Uterus (tissue), 2 donors: ENCODE measurements around the gene EIF1AD.

Source experiments
- CTCF ChIP-seq, 4 experiments: fragments of 200-600 bp in 2 of 4; fragments of 450-650 bp in 2 of 4; sonication (generic) in 2 of 4; IDR thresholded peaks; one replicate each; pipeline ENCODE4 v1.5.1; 2016 to 2019; ENCODE audit warnings: antibody characterized with exemption in 4 of 4, mild to moderate bottlenecking in 2 of 4, moderate library complexity in 1 of 4
- POLR2A ChIP-seq, 2 donors: fragments of 450-650 bp; IDR thresholded peaks; one replicate each; pipeline ENCODE4 v1.6.1; 2016; ENCODE audit warnings: antibody characterized with exemption in 2 of 2, mild to moderate bottlenecking in 1 of 2, moderate library complexity in 1 of 2

GRCh38 chr11:66012371-66012945 is 10.5 kb upstream of the EIF1AD start:
- no peak for TF ChIP-seq POLR2A (IDR thresholded peaks at IDR 0.05)
- TF ChIP-seq CTCF (IDR thresholded peaks at IDR 0.05), result no peak
